HepG2 (cell line): ENCODE measurements around the gene LRP5. TPM values are rescaled to one million over a fixed set of nuclear protein-coding genes. Genes with fewer than 3 reads are reported as not detected.

ENCODE experiments used
- AGO1 ChIP-seq: fragments of 200-400 bp; formaldehyde crosslinking; IDR thresholded peaks from 2 replicates; pipeline ENCODE4 v1.6.1; 2017; ENCODE audit warnings: mild to moderate bottlenecking, low read depth, low read length, moderate library complexity; ENCODE audit not compliant: poor library complexity, severe bottlenecking
- ARNT2 ChIP-seq: sonication (generic); formaldehyde crosslinking; IDR thresholded peaks from 2 replicates; pipeline ENCODE4 v1.8.0; 2022; ENCODE audit warnings: mild to moderate bottlenecking, low read depth, missing genetic modification reagents, moderate library complexity
- CENPT ChIP-seq: sonication (generic); formaldehyde crosslinking; IDR thresholded peaks from 2 replicates; pipeline ENCODE4 v1.8.0; 2022; ENCODE audit warnings: low read depth, mild to moderate bottlenecking, moderate library complexity, missing genetic modification reagents
- ERF ChIP-seq: IDR thresholded peaks from 2 replicates; pipeline ENCODE4 v1.6.1; 2018; ENCODE audit warnings: missing biosample characterization, missing genetic modification reagents
- FOSL2 ChIP-seq: sonication (generic); formaldehyde crosslinking; IDR thresholded peaks from 2 replicates; pipeline ENCODE4 v1.4.0; 2020; ENCODE audit warnings: missing genetic modification reagents
- FOXC1 ChIP-seq: sonication (generic); formaldehyde crosslinking; IDR thresholded peaks from 2 replicates; pipeline ENCODE4 v1.8.0; 2022; ENCODE audit warnings: mild to moderate bottlenecking, missing genetic modification reagents, borderline replicate concordance
- HDAC2 ChIP-seq: sonication (generic); formaldehyde crosslinking; IDR thresholded peaks from 2 replicates; pipeline ENCODE4 v1.4.0; 2020; ENCODE audit warnings: missing genetic modification reagents
- KAT2B ChIP-seq: fragments of 150-350 bp; IDR thresholded peaks from 2 replicates; pipeline ENCODE4 v1.6.1; 2014; ENCODE audit warnings: low read depth, low read length, borderline replicate concordance
- MED1 ChIP-seq: sonication (generic); formaldehyde crosslinking; IDR thresholded peaks from 2 replicates; pipeline ENCODE4 v1.4.0; 2020; ENCODE audit warnings: missing genetic modification reagents
- MYC ChIP-seq: sonication (generic); formaldehyde crosslinking; IDR thresholded peaks from 2 replicates; pipeline ENCODE4 v1.9.0; 2021; ENCODE audit warnings: missing genetic modification reagents, borderline replicate concordance
- PRMT3 ChIP-seq: sonication (generic); formaldehyde crosslinking; IDR thresholded peaks from 2 replicates; pipeline ENCODE4 v1.8.1; 2022; ENCODE audit warnings: low read depth, mild to moderate bottlenecking, moderate library complexity, missing genetic modification reagents, borderline replicate concordance
- RCOR2 ChIP-seq: IDR thresholded peaks from 2 replicates; pipeline ENCODE4 v1.6.1; 2016; ENCODE audit warnings: missing biosample characterization, missing genetic modification reagents
- SMC3 ChIP-seq: IDR thresholded peaks from 2 replicates; pipeline ENCODE4 v1.6.1; 2011; ENCODE audit warnings: low read length, improper control_type of control experiment
- TAF15 ChIP-seq: fragments of 200-400 bp; formaldehyde crosslinking; IDR thresholded peaks from one replicate; pipeline ENCODE4 v1.6.1; 2018; ENCODE audit warnings: mild to moderate bottlenecking, low read depth, low read length; ENCODE audit not compliant: poor library complexity, severe bottlenecking
- TFDP1 ChIP-seq: IDR thresholded peaks from 2 replicates; pipeline ENCODE4 v1.6.1; 2016; ENCODE audit warnings: missing compliant biosample characterization, missing genetic modification reagents, borderline replicate concordance
- U2AF2 ChIP-seq: fragments of 200-400 bp; formaldehyde crosslinking; IDR thresholded peaks from 2 replicates; pipeline ENCODE4 v1.6.1; 2017; ENCODE audit warnings: low read depth, mild to moderate bottlenecking, low read length
- XRCC5 ChIP-seq: fragments of 200-400 bp; formaldehyde crosslinking; optimal IDR thresholded peaks from 2 replicates; pipeline ENCODE3; 2017; ENCODE audit warnings: mild to moderate bottlenecking, low read length
- ZBTB42 ChIP-seq: sonication (generic); formaldehyde crosslinking; IDR thresholded peaks from 2 replicates; pipeline ENCODE4 v1.5.0; 2020; ENCODE audit warnings: mild to moderate bottlenecking, missing genetic modification reagents
- ZBTB44 ChIP-seq: sonication (generic); formaldehyde crosslinking; IDR thresholded peaks from 2 replicates; pipeline ENCODE4 v1.4.0; 2020; ENCODE audit warnings: missing genetic modification reagents
- ZNF20 ChIP-seq: sonication (generic); formaldehyde crosslinking; IDR thresholded peaks from 2 replicates; pipeline ENCODE4 v1.4.0; 2020; ENCODE audit warnings: mild to moderate bottlenecking, moderate library complexity, missing genetic modification reagents
- ZNF230 ChIP-seq: sonication (generic); formaldehyde crosslinking; IDR thresholded peaks from 2 replicates; pipeline ENCODE4 v1.4.0; 2020; ENCODE audit warnings: mild to moderate bottlenecking, missing genetic modification reagents
- ZNF552 ChIP-seq: sonication (generic); formaldehyde crosslinking; IDR thresholded peaks from 2 replicates; pipeline ENCODE4 v1.9.0; 2022; ENCODE audit warnings: missing genetic modification reagents, mild to moderate bottlenecking, borderline replicate concordance
- polyA plus RNA-seq, 8 experiments: library from polyadenylated mRNA; depleted of rRNA in 3 of 8; stranded (reverse) in 7 of 8; unstranded in 1 of 8; fragments of >200 nt; fragmentation: Illumina TruSeq in 4 of 8; extraction: Trizol in 4 of 8; gene quantifications; 2 replicates each; pipeline versions ENCODE4 v1.2.1 to v1.2.3, GENCODE V29; 2011 to 2016; ENCODE audit warnings: low read depth in 4 of 8, missing spikeins in 1 of 8, mixed read lengths in 1 of 8; ENCODE audit not compliant: insufficient read depth in 1 of 8
- total RNA-seq, 5 experiments: library from RNA; depleted of rRNA; stranded (reverse); fragments of >200 nt; fragmentation: Illumina TruSeq; extraction: Trizol; gene quantifications; 2 replicates each; pipeline ENCODE4 v1.2.3, GENCODE V29; 2016; ENCODE audit warnings: low read depth in 1 of 5
- TF ChIP-seq, protein P1 (sequence below): sonication (generic); formaldehyde crosslinking; IDR thresholded peaks from 2 replicates; pipeline ENCODE4 v1.4.0; 2020; ENCODE audit warnings: mild to moderate bottlenecking, missing genetic modification reagents
- TF ChIP-seq, protein P2 (sequence below): sonication (generic); formaldehyde crosslinking; IDR thresholded peaks from 2 replicates; pipeline ENCODE4 v1.4.0; 2020; ENCODE audit warnings: missing genetic modification reagents
- TF ChIP-seq, protein P3 (sequence below): sonication (generic); formaldehyde crosslinking; IDR thresholded peaks from 2 replicates; pipeline ENCODE4 v1.5.0; 2020; ENCODE audit warnings: mild to moderate bottlenecking, missing genetic modification reagents, moderate library complexity

LRP5 gene
- total and polyA plus RNA-seq, 2 of the 13 experiments (the other 11 are each of a cell fraction or from before 2014, with no cell fraction given) = 40.4 to 64.0 TPM

GRCh38 chr11:68302670-68303069 lies 9.7 kb upstream of the LRP5 start (continued):
- TF ChIP-seq ZBTB44 (CRISPR knock-in tag) = no peak
- TF ChIP-seq FOXC1 (CRISPR knock-in tag) = no peak
- no peak for TF ChIP-seq CENPT (CRISPR knock-in tag)
- TF ChIP-seq, protein P1, sequence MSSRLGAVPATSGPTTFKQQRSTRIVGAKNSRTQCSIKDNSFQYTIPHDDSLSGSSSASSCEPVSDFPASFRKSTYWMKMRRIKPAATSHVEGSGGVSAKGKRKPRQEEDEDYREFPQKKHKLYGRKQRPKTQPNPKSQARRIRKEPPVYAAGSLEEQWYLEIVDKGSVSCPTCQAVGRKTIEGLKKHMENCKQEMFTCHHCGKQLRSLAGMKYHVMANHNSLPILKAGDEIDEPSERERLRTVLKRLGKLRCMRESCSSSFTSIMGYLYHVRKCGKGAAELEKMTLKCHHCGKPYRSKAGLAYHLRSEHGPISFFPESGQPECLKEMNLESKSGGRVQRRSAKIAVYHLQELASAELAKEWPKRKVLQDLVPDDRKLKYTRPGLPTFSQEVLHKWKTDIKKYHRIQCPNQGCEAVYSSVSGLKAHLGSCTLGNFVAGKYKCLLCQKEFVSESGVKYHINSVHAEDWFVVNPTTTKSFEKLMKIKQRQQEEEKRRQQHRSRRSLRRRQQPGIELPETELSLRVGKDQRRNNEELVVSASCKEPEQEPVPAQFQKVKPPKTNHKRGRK = no peak
- no peak for TF ChIP-seq ZNF230 (CRISPR knock-in tag)
- TF ChIP-seq KAT2B = no peak
- TF ChIP-seq ERF (CRISPR knock-in tag) = no peak
- no peak for TF ChIP-seq XRCC5
- TF ChIP-seq RCOR2 = no peak
- TF ChIP-seq ARNT2 (CRISPR knock-in tag) = no peak
- peak; percentile 85 for TF ChIP-seq FOSL2
- no peak for TF ChIP-seq ZNF20 (CRISPR knock-in tag)
- no peak for TF ChIP-seq U2AF2
- TF ChIP-seq TAF15 = no peak
- TF ChIP-seq MED1 = no peak
- peak; percentile 47 for TF ChIP-seq HDAC2 (CRISPR knock-in tag)
- TF ChIP-seq ZNF552 (CRISPR knock-in tag) = no peak
- TF ChIP-seq, protein P2, sequence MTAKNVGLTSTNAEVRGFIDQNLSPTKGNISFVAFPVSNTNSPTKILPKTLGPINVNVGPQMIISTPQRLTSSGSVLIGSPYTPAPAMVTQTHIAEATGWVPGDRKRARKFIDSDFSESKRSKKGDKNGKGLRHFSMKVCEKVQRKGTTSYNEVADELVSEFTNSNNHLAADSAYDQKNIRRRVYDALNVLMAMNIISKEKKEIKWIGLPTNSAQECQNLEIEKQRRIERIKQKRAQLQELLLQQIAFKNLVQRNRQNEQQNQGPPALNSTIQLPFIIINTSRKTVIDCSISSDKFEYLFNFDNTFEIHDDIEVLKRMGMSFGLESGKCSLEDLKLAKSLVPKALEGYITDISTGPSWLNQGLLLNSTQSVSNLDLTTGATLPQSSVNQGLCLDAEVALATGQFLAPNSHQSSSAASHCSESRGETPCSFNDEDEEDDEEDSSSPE (CRISPR knock-in tag) = no peak
- TF ChIP-seq, protein P3, sequence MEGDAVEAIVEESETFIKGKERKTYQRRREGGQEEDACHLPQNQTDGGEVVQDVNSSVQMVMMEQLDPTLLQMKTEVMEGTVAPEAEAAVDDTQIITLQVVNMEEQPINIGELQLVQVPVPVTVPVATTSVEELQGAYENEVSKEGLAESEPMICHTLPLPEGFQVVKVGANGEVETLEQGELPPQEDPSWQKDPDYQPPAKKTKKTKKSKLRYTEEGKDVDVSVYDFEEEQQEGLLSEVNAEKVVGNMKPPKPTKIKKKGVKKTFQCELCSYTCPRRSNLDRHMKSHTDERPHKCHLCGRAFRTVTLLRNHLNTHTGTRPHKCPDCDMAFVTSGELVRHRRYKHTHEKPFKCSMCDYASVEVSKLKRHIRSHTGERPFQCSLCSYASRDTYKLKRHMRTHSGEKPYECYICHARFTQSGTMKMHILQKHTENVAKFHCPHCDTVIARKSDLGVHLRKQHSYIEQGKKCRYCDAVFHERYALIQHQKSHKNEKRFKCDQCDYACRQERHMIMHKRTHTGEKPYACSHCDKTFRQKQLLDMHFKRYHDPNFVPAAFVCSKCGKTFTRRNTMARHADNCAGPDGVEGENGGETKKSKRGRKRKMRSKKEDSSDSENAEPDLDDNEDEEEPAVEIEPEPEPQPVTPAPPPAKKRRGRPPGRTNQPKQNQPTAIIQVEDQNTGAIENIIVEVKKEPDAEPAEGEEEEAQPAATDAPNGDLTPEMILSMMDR (CRISPR knock-in tag) = no peak
- TF ChIP-seq SMC3 = no peak
- peak; percentile 35; the same call in 1 of the 2 replicates for TF ChIP-seq MYC (CRISPR knock-in tag)
- TF ChIP-seq TFDP1 (CRISPR knock-in tag) = no peak; the same call in 1 of the 2 replicates
- no peak for TF ChIP-seq PRMT3 (CRISPR knock-in tag)
- no peak for TF ChIP-seq AGO1
- no peak for TF ChIP-seq ZBTB42 (CRISPR knock-in tag)
